Aorta (tissue), 5 donors: ENCODE data around the gene SV2C. TPM values are rescaled to one million over a fixed set of nuclear protein-coding genes. Genes with fewer than 3 reads are reported as not detected.
"Not testable (repeated sequence)": the region's sequence is repeated elsewhere in the genome, so short reads cannot be mapped to it uniquely, and the experiment has no call there.

ENCODE experiments used
- ATAC-seq: fragments of 200-7000 bp; cut with Tn5 transposase; one replicate; pipeline ENCODE4 v1.9.1; 2022; ENCODE audit warnings: moderate library complexity; ENCODE audit not compliant: low FRiP score
- DNase-seq, 2 donors: peaks; one replicate each; pipeline ENCODE4 v3.0.0-alpha.2; 2020
- H3K27ac ChIP-seq, 2 donors: one replicate each; pipeline ENCODE4 v1.5.1; 2013; ENCODE audit warnings: low read length in 2 of 2, mild to moderate bottlenecking in 2 of 2, moderate library complexity in 2 of 2, control low read depth in 1 of 2, inconsistent platforms in 1 of 2, low read depth in 1 of 2
- H3K27me3 ChIP-seq, 2 donors: one replicate each; pipeline ENCODE4 v1.6.1; 2013; ENCODE audit warnings: control low read depth in 1 of 2, low read length in 1 of 2, mild to moderate bottlenecking in 1 of 2, moderate library complexity in 1 of 2; ENCODE audit not compliant: insufficient read depth in 2 of 2, control insufficient read depth in 1 of 2
- H3K36me3 ChIP-seq, 2 donors: one replicate each; pipeline ENCODE4 v1.6.1; 2013; ENCODE audit warnings: control low read depth in 1 of 2, low read length in 1 of 2, mild to moderate bottlenecking in 1 of 2; ENCODE audit not compliant: insufficient read depth in 2 of 2, control insufficient read depth in 1 of 2
- H3K4me1 ChIP-seq, 2 donors: one replicate each; pipeline ENCODE4 v1.6.1; 2013; ENCODE audit warnings: low read length in 2 of 2, control low read depth in 1 of 2, mild to moderate bottlenecking in 1 of 2, moderate library complexity in 1 of 2; ENCODE audit not compliant: insufficient read depth in 2 of 2, control insufficient read depth in 1 of 2
- H3K4me3 ChIP-seq, 2 donors: one replicate each; pipeline ENCODE4 v1.5.1; 2013; ENCODE audit warnings: low read length in 2 of 2, control low read depth in 1 of 2, mild to moderate bottlenecking in 1 of 2
- H3K9me3 ChIP-seq: one replicate; pipeline ENCODE4 v1.6.1; 2013; ENCODE audit warnings: mild to moderate bottlenecking, low read length; ENCODE audit not compliant: control insufficient read depth
- WGBS, 2 donors: extraction: QIAGEN DNeasy Blood & Tissue Kit; methylation state at CpG; one replicate each; pipeline ENCODE4 v1.1.7; 2013; 5-methylcytosine and 5-hydroxymethylcytosine counted together
- intact Hi-C, 2 donors: fragments of 100-400 bp; cut with DNase I; formaldehyde crosslinking; loops; one replicate each; pipeline versions ENCODE4 v1.14.2 to v1.15.0; 2022
- polyA plus RNA-seq, 2 donors: library from polyadenylated mRNA; stranded (reverse); fragments of 200-250 nt; gene quantifications; one replicate each; pipeline ENCODE4 v1.2.3, GENCODE V29; 2013
- total RNA-seq, 2 donors: library from RNA; stranded (reverse); fragmentation: NEBNext Ultra II Directional; extraction: Animal tissue kit (Norgen Biotek cat#: 25700); gene quantifications; one replicate each; pipeline ENCODE4 v1.2.1, GENCODE V29; 2021
- donor health status: healthy with polysubstance abuse.
- donor health status: Bipolar disorder and iron deficiency.
- donor health status: DM: no; HTN: no; CAD: no.
- donor health status: DM: no; HTN: no; CAD: no.
- donor health status: DM: yes; HTN: yes; CAD: no.

The SV2C gene
- total and polyA plus RNA-seq, 4 donors = 0.33 TPM; not detected in 3

GRCh38 chr5:76089156-76089555 is 6.0 kb downstream of the SV2C start:
- H3K36me3 ChIP-seq, ATAC-seq, intact Hi-C loops, H3K4me3 ChIP-seq, H3K27me3 ChIP-seq, H3K27ac ChIP-seq, H3K4me1 ChIP-seq, DNase-seq, H3K9me3 ChIP-seq: not testable (repeated sequence)
- WGBS, 2 donors = 86 to 90% methylated on average over 2 of the region's 2 CpGs

DNA sequence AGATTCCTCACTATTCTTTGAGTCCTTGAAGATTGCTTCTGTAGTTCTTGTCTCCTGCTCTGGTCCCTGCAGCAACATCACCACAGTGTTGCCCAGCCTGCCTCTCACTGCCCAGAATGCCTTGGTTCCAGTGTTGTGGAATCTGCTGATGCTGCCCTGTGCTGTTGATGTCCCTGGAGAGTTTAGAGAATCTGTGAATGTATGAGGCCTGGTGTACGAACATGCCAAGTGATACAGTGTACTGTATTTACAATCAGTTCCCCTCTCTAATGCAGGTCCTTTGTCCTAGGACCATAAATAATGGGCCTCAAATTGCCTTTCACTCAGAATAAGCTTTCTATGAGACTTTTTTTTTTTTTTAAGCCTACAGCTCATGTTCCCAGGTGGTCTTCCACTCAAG is 8.2 kb downstream of the SV2C start:
- Histone ChIP-seq H3K27me3 (no peaks in the 10 kb centered on the region), H3K4me1 (no peaks in the 10 kb centered on the region), H3K36me3 (no peaks in the 10 kb centered on the region), H3K27ac (no peak overlapping the region), H3K4me3 (no peak overlapping the region), H3K9me3 (peaks cover 4% of the 10 kb centered on the region)
- ATAC-seq (no peak), DNase-seq (no peak)
- WGBS, 2 donors = 37 to 41% methylated on average over 1 of the region's 1 CpG
- intact Hi-C loops = no loop called here

- no peaks in the 10 kb centered on the region for H3K36me3 ChIP-seq
- H3K4me1 ChIP-seq = no peaks in the 10 kb centered on the region
- H3K27ac ChIP-seq = no peak overlapping the region
- DNase-seq (no peak), ATAC-seq (no peak)
- H3K4me3 ChIP-seq = no peak overlapping the region
- no peaks in the 10 kb centered on the region for H3K27me3 ChIP-seq
- H3K9me3 ChIP-seq = no peaks in the 10 kb centered on the region
- intact Hi-C loops = no loop called here
- 57 to 60% methylated on average over 2 of the region's 2 CpGs for WGBS, 2 donors
Measured at GRCh38 chr5:76099286-76099702, 16.1 kb downstream of the SV2C start.

- no peaks in the 10 kb centered on the region for H3K27me3 ChIP-seq
- DNase-seq (no peak), ATAC-seq (no peak)
- H3K27ac ChIP-seq = no peak overlapping the region
- H3K36me3 ChIP-seq = no peaks in the 10 kb centered on the region
- H3K4me1 ChIP-seq = no peaks in the 10 kb centered on the region
- H3K9me3 ChIP-seq = no peaks in the 10 kb centered on the region
- no peak overlapping the region for H3K4me3 ChIP-seq
- intact Hi-C loops = no loop called here
- 72 to 80% methylated on average over 1 of the region's 1 CpG for WGBS, 2 donors
Measured at GRCh38 chr5:76099756-76100155, 16.6 kb downstream of the SV2C start.

DNA sequence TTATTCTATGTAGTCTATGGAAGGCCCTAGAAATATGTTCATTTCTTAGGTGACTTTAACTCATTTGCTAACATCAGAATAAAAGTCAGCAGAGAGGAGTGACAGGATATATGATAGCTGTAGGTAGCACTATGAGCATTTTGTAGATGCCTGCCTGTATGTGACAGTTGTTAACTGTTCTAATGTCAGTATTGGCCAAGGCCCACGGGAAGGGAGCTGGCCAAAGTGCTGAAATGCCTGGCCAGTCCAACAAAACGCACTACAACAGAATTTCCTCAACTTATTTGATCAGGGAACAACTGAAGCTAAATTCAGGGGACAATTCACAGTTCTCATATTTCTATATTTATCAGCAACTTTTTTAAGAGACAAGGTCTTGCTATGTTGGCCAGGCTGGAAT is 20.8 kb downstream of the SV2C start:
- ATAC-seq (no peak), DNase-seq (no peak)
- H3K4me1 ChIP-seq = no peaks in the 10 kb centered on the region
- H3K9me3 ChIP-seq = no peaks in the 10 kb centered on the region
- no peak overlapping the region for H3K27ac ChIP-seq
- 0 to 2% methylated on average over 2 of the region's 2 CpGs for WGBS, 2 donors
- intact Hi-C loops = no loop called here
- H3K27me3 ChIP-seq = no peaks in the 10 kb centered on the region
- no peaks in the 10 kb centered on the region for H3K36me3 ChIP-seq
- H3K4me3 ChIP-seq = no peak overlapping the region

DNA sequence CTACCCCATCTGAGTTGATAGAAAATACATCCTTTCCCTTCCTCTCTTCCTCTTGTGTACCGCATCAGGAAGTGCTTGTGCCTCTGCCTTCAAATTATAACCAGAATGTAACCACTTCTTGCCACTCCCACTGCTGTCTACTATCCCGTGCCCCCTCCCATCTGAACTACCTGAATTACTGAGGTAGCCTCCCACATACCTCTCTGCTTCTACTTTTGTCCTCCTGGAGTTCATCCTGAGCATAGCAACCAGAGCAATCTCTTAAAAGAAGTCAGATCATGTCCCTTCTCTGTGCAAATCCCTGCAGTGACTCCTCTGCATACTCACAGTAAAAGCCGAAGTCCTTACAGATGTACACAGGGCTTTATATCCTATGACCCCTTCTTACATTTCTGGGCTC is 23.0 kb downstream of the SV2C start:
- Histone ChIP-seq H3K4me3 (no peak overlapping the region), H3K27me3 (no peaks in the 10 kb centered on the region), H3K36me3 (no peaks in the 10 kb centered on the region), H3K9me3 (peaks cover 1% of the 10 kb centered on the region), H3K27ac (no peak overlapping the region), H3K4me1 (no peaks in the 10 kb centered on the region)
- 71% methylated on average over 3 of the region's 3 CpGs for WGBS, 2 donors
- intact Hi-C loops = no loop called here
- DNase-seq (no peak), ATAC-seq (no peak)

GRCh38 chr5:76111477-76112174 is 28.4 kb downstream of the SV2C start:
- Histone ChIP-seq H3K27ac (no peak overlapping the region), H3K27me3 (peaks cover 0 to 1% of the 10 kb centered on the region in 2 donors), H3K9me3 (peaks cover 1% of the 10 kb centered on the region), H3K4me1 (no peaks in the 10 kb centered on the region), H3K36me3 (no peaks in the 10 kb centered on the region), H3K4me3 (no peak overlapping the region)
- 51 to 56% methylated on average over 7 of the region's 7 CpGs for WGBS, 2 donors
- no peak for DNase-seq
- intact Hi-C loops = no loop called here
- ATAC-seq = no peak

GRCh38 chr5:76113103-76113502 is 29.9 kb downstream of the SV2C start:
- Histone ChIP-seq H3K9me3 (peaks cover 1% of the 10 kb centered on the region), H3K4me1 (no peaks in the 10 kb centered on the region), H3K27ac (no peak overlapping the region), H3K4me3 (no peak overlapping the region), H3K36me3 (no peaks in the 10 kb centered on the region), H3K27me3 (peaks cover 0 to 1% of the 10 kb centered on the region in 2 donors)
- DNase-seq (no peak), ATAC-seq (no peak)
- WGBS, 2 donors = 84 to 85% methylated on average over 4 of the region's 4 CpGs
- intact Hi-C loops = no loop called here

DNA sequence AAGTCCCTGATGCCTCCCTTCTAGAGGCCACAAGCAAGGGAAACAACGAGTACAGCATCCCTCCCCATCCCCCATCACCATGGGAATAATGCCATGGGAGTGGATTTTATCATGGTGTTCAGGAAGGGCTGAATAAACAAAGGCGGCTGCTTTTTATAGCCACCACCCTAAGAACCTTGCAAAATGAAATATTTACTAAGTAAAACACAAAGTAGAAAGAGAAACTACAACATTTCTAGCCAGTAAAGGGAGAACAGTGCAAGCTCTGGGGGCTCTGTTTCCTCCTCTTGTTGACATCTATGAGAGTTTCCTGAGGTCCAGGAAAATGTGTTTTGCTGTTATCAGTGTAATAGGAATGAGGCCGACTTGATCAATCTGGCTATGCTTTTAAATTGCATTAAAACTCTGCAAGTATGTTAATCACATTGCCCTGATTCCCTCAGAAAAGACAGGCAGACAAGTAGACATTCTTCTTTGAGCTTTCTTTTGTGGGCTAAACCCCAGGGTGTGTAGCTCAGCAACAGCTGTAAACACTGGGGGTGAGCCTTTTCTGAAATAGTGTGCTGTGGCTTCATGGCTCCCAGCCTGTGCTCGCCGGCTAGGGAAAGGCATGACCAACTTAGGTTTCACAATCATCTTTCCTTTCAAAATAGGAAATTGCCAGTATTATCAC is 31.1 kb downstream of the SV2C start:
- intact Hi-C loops = no loop called here
- H3K27me3 ChIP-seq = peaks cover 0 to 4% of the 10 kb centered on the region in 2 donors
- ATAC-seq (no peak), DNase-seq (no peak)
- 22 to 24% methylated on average over 5 of the region's 5 CpGs for WGBS, 2 donors
- H3K27ac ChIP-seq = no peak overlapping the region
- no peaks in the 10 kb centered on the region for H3K36me3 ChIP-seq
- H3K4me3 ChIP-seq = no peak overlapping the region
- peaks cover 1% of the 10 kb centered on the region for H3K9me3 ChIP-seq
- H3K4me1 ChIP-seq = no peaks in the 10 kb centered on the region
